ENCODE data around the gene CDH13. TPM values are rescaled to one million over a fixed set of nuclear protein-coding genes. Genes with fewer than 3 reads are reported as not detected.

The CDH13 gene
- total and polyA plus RNA-seq, 7 donors = 6.1 to 30.7 (median 22.8) TPM

DNA sequence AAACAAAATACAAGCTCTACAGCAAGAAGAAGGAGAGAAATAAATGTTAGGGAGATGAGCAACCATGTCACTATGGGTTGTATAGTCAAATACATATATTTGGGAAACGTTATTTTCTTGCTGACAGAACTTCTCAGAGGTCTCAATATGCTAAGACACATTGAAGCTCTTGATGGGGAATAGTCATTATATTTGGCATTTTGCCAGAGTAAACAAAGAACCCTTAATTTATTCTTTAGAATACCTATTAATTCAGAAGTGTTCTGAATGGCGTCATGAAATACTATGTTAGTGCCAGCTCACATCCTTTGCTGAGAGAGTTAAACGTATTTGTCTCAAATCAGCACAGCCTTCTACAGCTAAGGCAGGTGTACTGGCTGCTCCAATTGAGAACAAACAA is 458.9 kb downstream of the CDH13 start:
- intact Hi-C loops (cut with DNase I) = loop anchor here in 1 of 2 donors (10.0 kb wide), 2 partner anchors 59 to 71 kb away; no protein-coding TSS in a partner anchor
- 56 to 72% (median 57%) methylated on average over 3 of the region's 3 CpGs for WGBS, 3 donors
- TF ChIP-seq, protein P1, sequence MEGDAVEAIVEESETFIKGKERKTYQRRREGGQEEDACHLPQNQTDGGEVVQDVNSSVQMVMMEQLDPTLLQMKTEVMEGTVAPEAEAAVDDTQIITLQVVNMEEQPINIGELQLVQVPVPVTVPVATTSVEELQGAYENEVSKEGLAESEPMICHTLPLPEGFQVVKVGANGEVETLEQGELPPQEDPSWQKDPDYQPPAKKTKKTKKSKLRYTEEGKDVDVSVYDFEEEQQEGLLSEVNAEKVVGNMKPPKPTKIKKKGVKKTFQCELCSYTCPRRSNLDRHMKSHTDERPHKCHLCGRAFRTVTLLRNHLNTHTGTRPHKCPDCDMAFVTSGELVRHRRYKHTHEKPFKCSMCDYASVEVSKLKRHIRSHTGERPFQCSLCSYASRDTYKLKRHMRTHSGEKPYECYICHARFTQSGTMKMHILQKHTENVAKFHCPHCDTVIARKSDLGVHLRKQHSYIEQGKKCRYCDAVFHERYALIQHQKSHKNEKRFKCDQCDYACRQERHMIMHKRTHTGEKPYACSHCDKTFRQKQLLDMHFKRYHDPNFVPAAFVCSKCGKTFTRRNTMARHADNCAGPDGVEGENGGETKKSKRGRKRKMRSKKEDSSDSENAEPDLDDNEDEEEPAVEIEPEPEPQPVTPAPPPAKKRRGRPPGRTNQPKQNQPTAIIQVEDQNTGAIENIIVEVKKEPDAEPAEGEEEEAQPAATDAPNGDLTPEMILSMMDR (IDR thresholded peaks at IDR 0.05) = no peak

GRCh38 chr16:83095941-83096692 is 469.3 kb downstream of the CDH13 start:
- TF ChIP-seq, protein P1 (IDR thresholded peaks at IDR 0.05) = no peak

More for the DNA sequence above, 458.9 kb downstream of the CDH13 start:
- H3K4me1 ChIP-seq = no peaks in the 10 kb centered on the region
- no peak for ATAC-seq
- DNase-seq = no peak
- H3K27me3 ChIP-seq (ENCODE audit: insufficient read depth in 3 of 3, low read length in 2 of 3) = no peaks in the 10 kb centered on the region
- no peaks in the 10 kb centered on the region for H3K36me3 ChIP-seq (ENCODE audit: insufficient read depth in 1 of 2, low read depth in 1 of 2)
- H3K27ac ChIP-seq = no peak overlapping the region
- no peaks in the 10 kb centered on the region for H3K9me3 ChIP-seq
- H3K4me3 ChIP-seq = no peak overlapping the region

DNA sequence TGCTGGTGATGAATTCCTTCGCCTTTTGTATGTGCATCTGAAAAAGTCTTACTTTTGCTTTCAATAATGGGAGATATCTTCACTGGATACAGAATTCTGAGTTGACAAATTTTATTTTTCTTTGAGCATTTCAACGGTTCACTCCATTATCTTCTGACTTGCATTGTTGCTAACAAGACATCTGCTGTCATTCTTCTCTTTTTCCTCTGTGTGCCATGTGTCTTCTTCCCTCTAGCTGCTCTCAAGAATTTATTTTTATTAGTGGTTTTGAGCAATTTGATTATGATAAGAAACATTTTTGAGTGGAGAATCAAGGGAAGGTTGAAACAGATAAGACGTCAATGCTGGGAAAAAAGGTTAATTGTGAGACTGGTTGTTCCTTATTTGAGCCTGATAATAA is 471.8 kb downstream of the CDH13 start:
- no peak for DNase-seq
- TF ChIP-seq, protein P1 (IDR thresholded peaks at IDR 0.05) = no peak

More at GRCh38 chr16:83095941-83096692, 469.3 kb downstream of the CDH13 start:
- peak in 1 of 4 donors; percentile 17 for ATAC-seq
- WGBS, 3 donors = 61 to 75% (median 71%) methylated on average over 10 of the region's 10 CpGs
- H3K36me3 ChIP-seq (ENCODE audit: insufficient read depth in 1 of 2, low read depth in 1 of 2) = no peaks in the 10 kb centered on the region
- H3K27me3 ChIP-seq (ENCODE audit: insufficient read depth in 3 of 3, low read length in 2 of 3) = no peaks in the 10 kb centered on the region
- no peaks in the 10 kb centered on the region for H3K4me1 ChIP-seq
- intact Hi-C loops (cut with DNase I) = no loop called here
- H3K9me3 ChIP-seq = no peaks in the 10 kb centered on the region
- H3K4me3 ChIP-seq = no peak overlapping the region
- H3K27ac ChIP-seq = no peak overlapping the region
- DNase-seq = no peak

DNA sequence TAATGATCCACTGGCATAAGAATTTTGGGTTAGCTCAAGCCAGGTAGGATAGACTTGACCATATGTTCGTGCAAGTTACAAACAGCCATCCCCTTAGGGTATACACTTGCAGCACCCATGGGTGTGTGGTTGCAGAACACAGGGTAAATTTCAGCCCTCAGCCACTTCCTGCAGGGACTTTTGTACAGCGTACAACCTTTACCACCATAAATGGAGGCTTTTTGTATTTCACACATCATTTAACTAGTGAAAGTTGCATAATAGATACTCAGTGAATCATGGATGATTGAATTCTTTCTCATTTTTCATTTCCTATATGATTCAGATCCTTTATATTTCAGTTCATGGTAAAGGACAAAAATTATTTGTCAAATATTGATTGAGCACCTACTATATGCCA is 473.9 kb downstream of the CDH13 start:
- ATAC-seq (no peak), DNase-seq (no peak)
- no peaks in the 10 kb centered on the region for H3K36me3 ChIP-seq (ENCODE audit: insufficient read depth in 1 of 2, low read depth in 1 of 2)
- H3K27ac ChIP-seq = no peak overlapping the region
- no peak overlapping the region for H3K4me3 ChIP-seq
- WGBS, 3 donors = 88 to 99% (median 94%) methylated on average over 2 of the region's 2 CpGs
- no peaks in the 10 kb centered on the region for H3K27me3 ChIP-seq (ENCODE audit: insufficient read depth in 3 of 3, low read length in 2 of 3)
- H3K4me1 ChIP-seq = no peaks in the 10 kb centered on the region
- TF ChIP-seq, protein P1 (IDR thresholded peaks at IDR 0.05) = no peak
- no peaks in the 10 kb centered on the region for H3K9me3 ChIP-seq
- intact Hi-C loops (cut with DNase I) = no loop called here

More for the DNA sequence above, 471.8 kb downstream of the CDH13 start:
- no peak overlapping the region for H3K27ac ChIP-seq
- WGBS, 3 donors = 96 to 98% (median 96%) methylated on average over 3 of the region's 3 CpGs
- no peaks in the 10 kb centered on the region for H3K36me3 ChIP-seq (ENCODE audit: insufficient read depth in 1 of 2, low read depth in 1 of 2)
- H3K4me1 ChIP-seq = no peaks in the 10 kb centered on the region
- intact Hi-C loops (cut with DNase I) = no loop called here
- H3K9me3 ChIP-seq = no peaks in the 10 kb centered on the region
- no peak overlapping the region for H3K4me3 ChIP-seq
- H3K27me3 ChIP-seq (ENCODE audit: insufficient read depth in 3 of 3, low read length in 2 of 3) = no peaks in the 10 kb centered on the region
- ATAC-seq = no peak

All from psoas muscle (tissue), 8 donors.